Fibroblast of skin of right biceps (primary cell): Measurements from ENCODE around the gene LCN9.

Experiments used
- DNase-seq: peaks from one replicate; pipeline ENCODE4 v3.0.0-alpha.2; 2013

LCN9 gene

DNA sequence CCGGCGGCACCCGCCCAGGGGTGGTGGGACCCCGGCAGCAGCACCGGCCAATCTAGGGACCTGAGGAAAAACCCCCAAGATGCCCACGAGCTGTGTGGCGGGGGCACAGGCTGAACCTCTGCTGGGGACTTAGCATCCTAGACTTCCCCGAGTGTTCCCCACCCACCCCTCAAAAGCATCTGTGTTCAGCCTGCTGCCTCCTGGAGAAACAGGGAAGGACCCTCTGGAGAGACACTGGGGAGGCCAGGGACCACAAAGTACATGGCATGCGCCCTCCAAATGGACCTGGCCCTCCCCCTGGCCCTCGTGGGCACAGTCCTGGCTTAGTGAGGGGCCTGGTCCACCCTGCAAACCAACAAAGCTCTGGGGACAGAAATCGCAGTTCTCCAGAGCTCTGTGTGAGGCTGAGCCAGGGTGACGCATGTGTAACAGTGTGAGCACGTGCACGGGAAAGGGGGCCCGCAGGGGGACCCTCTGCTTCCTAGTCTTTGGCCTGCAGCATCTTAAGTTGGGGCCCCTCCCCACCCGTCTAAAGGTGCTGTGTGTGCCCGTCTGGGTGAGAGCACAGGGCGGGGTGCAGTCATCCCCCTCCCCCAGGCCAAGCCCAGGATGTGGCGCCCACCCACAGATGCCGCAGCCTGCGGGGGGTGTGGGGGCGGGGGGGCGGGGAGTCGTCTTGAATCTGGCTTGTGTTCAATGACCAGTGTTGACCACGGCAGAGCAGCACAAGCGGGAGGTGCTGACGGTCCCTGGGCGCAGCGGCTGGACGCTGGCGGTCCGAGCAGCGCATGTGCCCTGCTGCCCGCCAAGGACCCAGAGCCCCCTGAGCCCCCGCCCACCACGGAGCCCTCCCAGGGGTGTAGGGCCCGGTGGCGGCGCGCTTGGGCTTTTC is 38.2 kb downstream of the LCN9 start:
- DNase-seq, result no peak

DNA sequence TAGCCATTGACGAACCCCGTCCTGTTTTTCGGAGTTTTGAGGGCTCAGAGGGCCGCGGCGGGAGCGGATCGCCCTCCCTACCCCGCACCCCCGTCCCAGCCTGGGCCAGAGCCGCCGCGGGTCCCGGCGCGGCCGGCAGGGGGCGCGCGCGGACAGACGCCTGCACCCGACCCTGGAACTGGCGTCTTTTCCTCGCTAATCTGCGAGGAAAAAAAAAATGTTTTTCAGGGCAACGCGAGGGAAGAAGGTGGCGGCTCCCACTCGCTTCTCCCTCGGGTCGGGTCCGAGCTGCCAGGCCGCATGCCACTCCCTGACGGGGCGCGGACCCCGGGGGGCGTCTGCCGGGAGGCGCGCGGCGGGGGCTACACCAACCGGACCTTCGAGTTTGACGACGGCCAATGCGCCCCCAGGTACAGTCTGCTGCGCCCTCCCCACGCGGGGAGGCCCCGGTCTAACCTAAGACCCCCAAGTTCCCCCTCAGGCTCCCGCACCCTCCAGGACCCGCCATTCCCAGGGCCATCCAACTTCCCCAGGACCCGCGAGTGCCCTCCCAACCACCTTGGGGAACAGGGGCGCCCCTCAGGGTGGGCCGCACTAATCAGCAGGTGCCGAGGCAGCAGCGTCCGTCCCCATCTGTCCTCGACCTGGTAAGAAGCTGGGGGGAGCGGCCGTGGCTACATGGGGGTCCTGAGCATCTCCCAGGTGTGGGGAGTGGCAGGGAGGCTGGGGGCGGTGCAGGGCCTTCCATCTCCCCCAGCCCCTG is 39.0 kb downstream of the LCN9 start, which contains the start of gene KCNT1:
Gene KCNT1 (plus strand): TSS at position 227 of the 763 bp plus-strand sequence. CDS start 74 bp downstream, at position 301.
- peak; percentile 31 for DNase-seq

DNA sequence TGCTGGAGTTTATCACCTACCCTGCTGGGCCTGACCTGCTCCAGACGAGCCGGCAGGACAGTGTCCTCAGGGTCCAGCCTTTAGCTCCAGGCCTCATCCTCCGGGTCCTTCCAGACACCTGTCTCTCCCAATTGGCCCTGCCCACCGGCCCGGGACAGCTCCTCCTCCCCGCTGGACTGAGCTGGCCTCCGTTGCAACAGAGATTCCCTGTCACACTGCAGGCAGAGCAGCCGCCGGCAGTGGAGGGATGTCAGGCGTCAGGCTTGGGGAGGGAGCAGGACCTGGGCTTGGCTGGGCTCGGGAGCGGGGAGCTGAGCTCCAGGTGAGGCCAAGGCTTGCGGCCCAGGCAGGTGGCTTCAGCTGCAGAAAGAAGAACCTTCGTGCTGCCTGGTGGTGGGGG is 40.6 kb downstream of the LCN9 start:
- no peak for DNase-seq

DNA sequence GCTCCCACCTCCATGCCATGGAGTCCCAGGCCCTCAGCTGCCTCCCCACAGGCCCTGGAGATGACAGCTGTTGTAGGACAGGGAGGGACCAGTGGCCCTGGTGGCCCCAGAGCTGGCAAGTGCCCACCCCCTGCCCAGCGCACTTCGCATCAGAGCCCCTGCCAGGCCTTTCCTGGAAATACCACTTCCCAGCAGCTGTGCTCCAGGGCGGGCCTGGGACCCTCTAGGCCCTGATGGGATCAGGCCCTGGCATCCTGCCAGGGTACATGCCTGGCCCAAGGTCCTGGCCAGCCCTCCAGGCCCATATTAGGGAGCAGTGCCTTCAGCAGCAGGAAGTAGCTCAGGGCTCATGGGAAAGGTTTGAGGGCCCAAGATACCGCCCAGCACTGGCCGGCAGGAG is 41.4 kb downstream of the LCN9 start:
- no peak for DNase-seq

DNA sequence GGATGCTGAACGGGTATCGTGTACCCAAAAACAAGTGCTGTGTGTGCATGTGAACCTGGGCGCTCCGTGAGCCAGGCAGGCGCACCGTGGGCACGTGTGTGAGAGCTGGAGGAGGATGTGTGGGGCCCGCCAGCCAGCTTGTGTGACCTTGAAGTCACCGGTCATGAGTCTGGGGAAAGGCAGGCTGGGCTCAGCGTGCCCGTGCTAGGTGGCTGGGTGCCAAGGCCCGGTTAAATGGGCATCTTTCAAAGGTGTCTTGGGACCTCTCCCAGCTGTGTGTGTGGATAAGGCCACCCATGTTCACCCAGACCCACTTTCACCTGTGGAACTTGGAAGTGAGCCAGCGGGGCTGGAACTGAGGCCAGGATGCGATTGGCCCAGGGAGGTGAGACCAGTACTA is 42.3 kb downstream of the LCN9 start:
- DNase-seq, result no peak

DNA sequence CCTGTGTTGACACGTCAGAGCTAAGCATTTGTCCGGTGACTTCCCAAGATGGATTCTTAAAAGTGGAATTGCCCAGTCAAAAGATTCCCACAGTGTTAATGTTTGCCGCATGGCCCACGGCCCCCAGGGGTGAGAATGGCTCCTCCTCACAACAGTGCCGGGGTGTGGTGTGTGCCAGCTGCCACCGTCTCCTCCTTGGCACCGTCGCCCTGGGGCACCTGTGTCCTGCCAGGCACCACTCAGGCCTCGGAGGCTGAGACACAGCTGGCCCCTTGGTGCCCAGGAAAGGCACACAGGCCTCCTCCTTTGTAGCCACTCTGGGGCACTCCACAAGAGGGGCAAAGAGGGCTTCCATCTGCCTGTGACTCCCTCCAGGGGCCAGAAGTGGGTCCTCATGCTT is 43.2 kb downstream of the LCN9 start:
- DNase-seq, result no peak

DNA sequence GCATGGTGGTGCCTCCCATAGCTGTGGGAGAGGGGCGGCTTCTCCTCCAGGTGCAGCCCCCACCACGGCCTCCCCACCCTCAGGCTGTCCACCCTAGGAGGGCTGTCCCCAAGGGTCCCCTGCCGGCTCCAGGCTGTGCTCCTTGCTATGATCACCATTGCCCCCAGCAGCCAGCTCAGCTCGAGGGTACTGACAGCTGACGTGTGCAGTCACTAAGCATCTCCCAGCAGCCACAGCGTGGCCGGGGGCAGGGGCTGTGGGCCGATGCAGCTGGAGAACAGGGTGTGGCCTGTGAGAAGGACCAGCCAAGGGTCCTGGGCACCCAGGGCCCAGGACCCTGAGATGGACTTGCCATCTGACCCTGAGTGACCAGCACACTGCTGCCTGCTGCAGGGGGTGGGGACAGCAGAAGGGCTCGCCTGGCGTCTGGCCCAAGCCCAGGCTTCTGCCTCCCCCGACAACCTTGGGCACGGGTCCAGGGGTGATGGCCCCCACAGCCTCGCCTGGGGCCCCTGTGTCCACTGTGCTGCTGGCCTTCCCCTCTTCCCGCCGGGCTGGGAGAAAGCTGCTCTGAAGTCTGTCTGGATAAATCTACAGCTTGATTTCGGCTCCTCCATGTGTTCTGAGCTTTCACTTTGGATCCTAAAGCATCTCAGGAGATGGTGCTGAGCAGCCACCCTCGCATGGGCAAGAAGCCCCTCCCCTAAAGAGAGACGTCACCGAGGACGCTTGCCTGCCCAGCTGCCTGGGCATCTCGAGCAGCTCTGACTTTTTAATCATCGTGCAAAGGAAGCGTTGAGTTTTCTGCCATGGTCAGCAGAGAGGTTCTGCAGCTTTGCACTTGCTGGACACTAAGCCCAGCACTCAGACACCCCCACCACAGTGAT is 44.4 kb downstream of the LCN9 start:
- DNase-seq, result no peak

DNA sequence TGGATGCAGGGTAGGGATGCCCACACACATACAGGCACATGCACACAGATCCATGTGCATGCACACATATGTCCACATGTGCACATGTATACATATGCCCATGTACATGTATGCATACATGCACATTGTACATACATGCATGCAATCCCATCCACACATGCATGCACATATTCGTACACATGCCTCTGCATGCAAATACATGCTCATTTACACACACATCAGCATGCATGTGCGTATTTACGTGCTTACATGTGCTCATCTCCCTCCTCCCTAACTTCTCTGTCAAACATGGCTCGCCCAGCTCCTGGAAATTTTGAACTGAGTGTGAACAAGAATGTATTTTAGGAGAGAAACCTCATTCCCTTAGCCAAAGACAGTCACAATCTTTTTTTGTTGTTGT is 45.1 kb downstream of the LCN9 start:
- DNase-seq, result no peak

DNA sequence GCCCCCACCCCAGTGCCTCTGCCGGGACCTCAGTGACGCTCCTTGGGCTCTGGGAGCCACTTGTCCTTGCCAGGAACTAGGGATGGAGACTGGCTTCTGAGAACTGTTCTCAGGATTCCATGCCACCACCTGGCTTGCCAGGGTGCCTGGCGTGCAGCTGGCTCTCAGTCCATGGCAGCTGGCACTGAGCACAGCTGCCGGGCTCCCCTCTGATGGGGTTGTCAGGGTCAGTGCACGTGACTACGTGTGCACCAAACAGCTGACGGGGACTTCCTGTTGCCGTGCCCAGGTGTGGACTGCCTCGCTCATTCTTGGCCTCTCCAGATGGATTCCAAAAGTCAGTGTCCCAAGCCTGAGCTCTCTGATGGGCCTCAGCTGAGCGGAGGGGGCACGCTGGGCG is 48.3 kb downstream of the LCN9 start:
- DNase-seq, result no peak

DNA sequence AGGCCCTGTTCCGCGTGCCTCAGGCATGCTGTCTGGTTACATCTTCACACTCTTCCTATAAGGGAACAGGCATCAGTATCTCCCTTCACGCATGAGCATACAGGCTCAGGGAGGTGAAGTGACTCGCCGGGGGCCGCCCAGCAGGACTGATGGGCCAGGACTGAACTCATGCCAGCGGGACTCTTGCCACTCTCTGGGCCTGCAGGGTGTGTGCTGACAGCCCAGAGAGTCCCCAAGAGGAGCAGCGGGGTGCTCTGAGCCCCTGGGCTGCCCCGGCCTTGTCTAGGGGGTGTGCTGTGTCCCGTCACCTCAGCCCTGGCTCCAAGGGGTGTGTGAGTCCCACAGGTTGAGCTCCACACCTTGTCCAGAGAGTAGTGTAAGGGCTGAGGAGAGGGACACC is 48.8 kb downstream of the LCN9 start:
- no peak for DNase-seq

DNA sequence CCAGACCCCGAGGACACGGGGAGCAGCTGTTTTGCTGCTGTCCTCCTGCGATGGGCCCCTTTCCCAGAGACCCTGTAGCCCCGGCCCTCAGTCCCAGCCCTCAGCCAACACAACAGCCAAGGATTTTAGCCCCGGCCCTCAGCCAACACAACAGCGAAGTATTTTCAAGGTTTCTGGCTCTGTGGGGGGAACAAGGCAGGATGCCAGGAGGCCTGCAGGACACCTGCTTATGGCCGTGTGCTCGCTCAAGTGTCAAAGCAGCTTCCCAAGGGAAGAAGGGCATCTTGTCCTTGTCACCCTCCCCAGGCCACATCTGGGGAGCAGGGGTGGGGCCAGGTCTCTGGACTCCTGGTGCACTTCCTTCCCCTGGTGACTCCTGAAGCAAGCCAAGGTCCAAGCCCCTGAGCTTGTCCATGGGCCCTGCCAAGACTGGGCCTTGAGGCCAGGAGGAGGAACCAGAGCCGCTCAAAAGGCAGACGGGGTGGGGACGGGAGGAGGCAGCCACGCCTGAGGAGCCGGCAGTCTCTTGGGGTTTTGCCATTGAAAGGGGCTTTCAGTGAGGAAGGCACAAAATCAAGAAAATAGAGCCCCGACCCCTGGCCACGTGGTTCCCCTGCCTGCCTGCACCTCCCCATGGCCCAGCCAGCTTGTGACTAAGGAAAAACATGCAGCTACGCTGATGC is 49.6 kb downstream of the LCN9 start:
- no peak for DNase-seq

DNA sequence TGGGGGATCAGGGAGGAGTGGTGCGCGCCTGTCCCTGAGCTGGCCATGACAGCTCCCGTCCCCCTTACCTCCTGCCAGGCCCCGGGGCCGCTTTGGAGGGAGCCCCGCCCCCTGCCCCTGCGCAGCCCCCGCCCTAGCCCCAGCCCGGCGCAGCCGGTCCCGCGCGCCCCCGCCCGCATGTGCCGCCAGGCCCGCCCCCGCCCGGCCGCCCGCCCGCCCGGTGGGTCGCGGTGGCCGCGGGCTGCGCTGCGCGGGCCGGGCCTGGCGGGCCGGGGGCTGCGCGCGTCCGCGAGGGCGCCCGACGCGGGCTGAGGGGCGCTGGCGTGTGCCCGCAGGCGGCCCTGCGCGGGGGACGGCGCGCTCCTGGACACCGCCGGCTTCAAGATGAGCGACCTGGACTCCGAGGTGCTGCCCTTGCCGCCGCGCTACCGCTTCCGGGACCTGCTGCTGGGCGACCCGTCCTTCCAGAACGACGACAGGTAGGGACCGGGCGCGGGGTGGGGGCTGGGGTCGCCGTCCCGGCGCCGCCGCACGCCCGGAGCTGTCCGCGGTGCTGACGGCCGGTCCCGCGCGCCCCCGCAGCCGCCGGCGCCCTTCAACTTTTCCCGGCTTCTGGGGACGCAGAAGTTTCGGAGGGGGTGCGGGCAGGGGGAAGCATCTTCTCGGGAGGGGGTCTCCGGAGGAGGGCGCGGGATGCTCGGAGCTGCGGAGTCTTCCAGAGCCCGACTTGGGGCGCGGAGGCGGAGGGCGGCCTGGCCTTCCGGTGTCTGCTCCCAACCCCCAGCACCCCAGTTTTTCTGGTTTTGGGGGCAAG is 51.3 kb downstream of the LCN9 start:
- DNase-seq, result no peak

DNA sequence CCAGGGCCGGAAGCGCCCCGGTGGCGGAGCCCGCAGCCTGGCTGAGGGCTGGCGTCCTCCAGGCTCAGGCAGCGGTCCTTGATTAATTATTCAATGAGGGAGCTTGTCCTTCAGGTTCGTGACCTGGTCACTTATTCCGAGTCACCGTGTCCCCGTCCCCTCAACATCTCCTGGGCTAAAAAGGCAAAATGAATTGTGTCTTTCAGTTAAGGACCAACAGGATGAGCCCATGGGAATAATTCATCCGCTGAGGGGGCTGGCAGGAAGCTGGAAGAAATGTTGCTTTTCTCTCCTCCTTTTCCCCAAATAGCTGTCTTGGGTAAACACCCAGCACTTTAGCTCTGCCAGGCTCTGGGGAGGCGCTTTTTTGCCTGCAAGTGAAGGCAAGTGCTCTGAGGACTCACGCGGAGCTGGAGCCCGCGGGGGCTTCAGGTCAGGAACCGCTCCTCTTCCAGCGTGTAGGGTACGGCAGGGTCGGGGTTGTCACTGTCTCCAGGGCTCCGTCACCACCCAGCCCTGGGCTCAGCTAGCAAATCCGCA is 52.0 kb downstream of the LCN9 start:
- DNase-seq, result no peak

DNA sequence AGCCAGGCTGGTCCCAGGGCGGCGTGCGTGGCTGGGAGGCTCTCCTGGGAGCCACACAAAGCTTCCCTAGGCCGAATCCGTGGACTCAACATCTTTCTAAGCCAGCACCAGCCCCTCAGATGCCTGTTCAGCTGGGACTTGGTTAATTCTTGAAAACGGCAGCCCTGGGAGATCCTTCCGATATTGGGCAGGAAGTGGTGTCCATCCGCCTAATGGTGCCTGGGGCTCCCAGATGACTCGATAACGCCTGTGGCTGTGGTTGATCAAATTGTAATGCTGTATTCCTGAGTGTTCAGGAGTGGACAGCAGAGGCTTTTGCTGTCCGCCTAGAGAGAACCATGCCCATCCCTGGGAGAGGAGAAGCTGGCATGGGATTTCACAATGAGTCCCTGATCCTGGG is 52.9 kb downstream of the LCN9 start:
- no peak for DNase-seq
